Measurements from ENCODE around the gene ZDHHC1. TPM values are rescaled to one million over a fixed set of nuclear protein-coding genes. Genes with fewer than 3 reads are reported as not detected.
A peak's percentile ranks its signal among the peaks of the same experiment; 100 is the strongest.

Gene ZDHHC1, protein sequence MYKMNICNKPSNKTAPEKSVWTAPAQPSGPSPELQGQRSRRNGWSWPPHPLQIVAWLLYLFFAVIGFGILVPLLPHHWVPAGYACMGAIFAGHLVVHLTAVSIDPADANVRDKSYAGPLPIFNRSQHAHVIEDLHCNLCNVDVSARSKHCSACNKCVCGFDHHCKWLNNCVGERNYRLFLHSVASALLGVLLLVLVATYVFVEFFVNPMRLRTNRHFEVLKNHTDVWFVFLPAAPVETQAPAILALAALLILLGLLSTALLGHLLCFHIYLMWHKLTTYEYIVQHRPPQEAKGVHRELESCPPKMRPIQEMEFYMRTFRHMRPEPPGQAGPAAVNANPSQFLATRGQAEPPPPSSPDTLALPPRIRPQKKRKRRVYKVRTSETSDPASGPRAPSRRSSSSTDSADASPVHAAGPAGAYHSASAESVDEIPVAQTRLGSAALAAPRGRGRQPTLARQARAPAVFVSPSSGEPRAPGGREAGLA
- 2.3 TPM for total RNA-seq

DNA sequence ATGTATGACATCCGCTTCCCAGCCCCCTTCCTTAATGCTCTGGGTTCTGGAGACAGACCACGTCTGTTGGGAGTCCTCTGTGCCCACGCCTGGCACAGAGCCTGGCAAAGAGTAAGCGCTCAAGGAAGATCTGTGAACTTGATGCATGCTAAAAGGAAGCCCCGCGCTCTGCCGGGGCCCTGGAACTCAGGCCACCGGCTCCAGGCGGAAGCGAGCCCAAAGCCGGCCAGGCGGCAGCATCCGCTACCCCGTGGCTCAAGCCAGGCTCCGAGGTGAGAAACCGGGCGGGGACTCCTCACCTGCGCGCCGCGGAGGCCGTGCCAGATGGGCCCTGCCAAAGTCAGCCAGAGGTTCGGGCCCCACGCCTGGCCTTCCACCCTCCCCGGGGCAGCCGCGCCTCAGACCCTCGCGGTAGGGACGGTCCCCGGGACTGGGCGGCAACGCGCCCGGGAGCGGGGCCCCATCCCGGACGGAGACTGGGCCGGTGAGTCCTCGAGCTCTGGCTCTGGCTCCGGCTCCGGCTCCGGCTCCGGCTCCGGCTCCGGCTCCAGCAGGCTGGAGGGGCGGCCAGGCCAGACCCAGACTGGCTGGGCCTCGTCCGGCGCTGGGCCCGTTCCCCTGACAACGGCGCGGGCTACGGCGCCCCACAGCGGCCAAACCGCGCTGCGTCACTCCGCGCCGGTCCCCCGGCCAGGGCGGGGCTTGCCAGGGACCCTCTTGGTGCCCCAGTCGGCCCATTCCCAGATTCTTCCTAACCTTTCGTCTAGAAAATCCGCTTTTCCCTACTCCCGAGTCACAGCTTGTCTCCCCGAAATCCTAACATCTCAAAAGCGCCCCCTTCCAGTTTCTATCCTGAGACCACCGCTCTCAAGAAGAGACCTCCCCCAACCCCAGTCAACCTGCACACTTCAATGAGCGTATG is at the start of gene ZDHHC1:
ZDHHC1 (minus strand) TSS at position 606 of the 922 bp plus-strand sequence. CDS start 8,702 bp downstream, outside the sequence.
- DNase-seq, result peak; percentile 25

DNA sequence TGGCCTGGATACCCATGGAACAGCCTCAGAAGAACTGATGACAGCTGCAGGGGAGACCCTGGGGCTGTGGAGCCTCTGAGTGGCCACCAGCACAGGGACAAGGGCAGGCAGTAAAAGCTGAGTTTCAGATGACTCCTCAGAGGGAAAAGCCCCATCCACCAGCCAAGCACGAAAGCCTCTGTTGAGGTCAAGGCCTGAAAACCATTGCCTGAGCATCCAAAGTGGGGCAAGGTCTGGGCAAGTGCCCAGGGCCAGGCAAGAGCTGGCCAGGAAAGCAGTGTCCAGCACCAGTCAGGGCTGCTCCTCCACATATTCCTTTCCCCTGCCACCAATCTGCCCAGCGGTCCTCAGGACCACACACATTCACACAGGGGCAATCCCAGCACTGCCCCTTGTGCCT is 48.3 kb upstream of the ZDHHC1 start:
- no peak for DNase-seq

- no peak for DNase-seq
Observed at GRCh38 chr16:67463691-67464090, 47.4 kb upstream of the ZDHHC1 start.

DNA sequence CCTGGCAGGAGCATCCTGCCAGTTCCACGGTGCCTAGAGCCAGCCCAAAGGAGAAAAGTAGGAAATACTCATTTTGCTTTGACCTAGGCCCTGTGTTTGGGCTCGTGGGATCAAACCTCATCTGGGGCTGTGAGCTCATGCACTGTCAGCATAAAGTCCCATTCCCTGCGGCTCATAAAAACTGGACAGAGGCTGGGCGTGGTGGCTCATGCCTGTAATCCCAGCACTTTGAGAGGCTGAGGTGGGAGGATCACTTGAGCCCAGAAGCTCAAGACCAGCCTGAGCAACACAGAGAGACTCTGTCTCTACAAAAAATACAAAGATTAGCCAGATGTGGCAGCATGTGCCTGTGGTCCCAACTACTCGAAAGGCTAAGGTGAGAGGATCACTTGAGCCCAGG is 46.8 kb upstream of the ZDHHC1 start:
- no peak for DNase-seq

GRCh38 chr16:67462279-67462655 is 46.0 kb upstream of the ZDHHC1 start:
- DNase-seq, result no peak

DNA sequence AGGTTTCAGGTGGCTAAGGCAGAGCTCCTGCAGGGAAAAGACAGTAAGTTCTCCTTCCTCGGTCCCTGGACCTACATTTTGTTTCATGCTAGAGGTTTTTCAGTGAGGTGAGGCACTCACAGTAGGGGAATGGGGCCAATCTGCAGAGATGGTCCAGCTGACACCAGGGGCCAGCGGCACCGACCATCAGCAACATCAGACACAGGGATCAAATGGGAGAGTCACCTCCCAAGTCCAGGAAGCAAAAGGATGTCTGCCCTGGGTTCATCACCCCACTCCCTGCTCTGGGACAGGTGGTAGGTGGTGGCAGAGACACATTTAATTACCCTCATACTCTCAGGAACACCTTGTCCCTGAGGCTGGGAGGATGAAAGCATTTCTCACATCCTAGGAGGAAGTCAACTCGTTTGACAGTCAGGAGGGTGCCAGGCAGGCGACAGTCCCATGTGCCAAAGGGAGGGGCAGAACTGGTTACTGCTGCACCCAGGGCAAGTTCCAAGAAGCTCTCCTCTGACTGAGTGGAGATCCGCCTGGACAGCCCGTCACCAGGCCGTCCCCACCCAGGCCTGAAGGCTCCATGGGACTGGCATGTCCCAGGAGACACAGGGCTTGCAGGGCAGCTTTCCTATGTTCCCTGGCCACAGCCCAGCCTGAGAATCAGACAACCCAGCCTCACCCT is 45.5 kb upstream of the ZDHHC1 start:
- DNase-seq, result no peak

GRCh38 chr16:67460961-67461360 is 44.7 kb upstream of the ZDHHC1 start:
- no peak for DNase-seq

- no peak for DNase-seq
Observed at GRCh38 chr16:67460168-67460567, 43.9 kb upstream of the ZDHHC1 start.

GRCh38 chr16:67459861-67460150 is 43.5 kb upstream of the ZDHHC1 start:
- DNase-seq, result no peak

- no peak for DNase-seq
Observed at GRCh38 chr16:67459066-67459860, 43.0 kb upstream of the ZDHHC1 start.

DNA sequence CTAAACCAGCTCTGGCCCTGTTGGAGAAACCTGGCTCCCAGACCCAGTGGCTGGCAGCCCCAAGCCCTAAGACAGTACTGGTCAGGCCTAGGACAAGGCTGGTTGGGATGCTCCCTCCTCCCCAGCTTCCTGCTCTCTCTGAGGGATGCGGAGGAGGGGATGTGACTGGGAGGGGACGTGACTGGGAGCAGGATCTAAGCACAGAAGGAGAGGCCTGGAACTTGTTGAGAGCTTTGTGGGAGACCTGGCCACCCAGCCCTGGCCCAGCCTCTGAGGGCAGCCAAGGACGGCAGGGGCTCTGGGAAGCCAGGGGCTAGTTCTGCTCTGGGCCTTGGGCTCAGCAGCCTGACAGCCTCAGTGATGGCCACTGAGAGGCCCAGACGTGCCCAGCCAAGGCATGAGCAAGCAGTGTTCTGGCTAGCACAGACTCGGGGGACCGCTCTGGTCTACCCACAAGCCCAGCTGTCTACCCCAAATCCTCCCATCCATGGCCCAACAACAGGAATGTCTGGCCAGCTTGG is 41.9 kb upstream of the ZDHHC1 start:
- DNase-seq, result no peak

- DNase-seq, result no peak
Observed at GRCh38 chr16:67457611-67458010, 41.3 kb upstream of the ZDHHC1 start.

DNA sequence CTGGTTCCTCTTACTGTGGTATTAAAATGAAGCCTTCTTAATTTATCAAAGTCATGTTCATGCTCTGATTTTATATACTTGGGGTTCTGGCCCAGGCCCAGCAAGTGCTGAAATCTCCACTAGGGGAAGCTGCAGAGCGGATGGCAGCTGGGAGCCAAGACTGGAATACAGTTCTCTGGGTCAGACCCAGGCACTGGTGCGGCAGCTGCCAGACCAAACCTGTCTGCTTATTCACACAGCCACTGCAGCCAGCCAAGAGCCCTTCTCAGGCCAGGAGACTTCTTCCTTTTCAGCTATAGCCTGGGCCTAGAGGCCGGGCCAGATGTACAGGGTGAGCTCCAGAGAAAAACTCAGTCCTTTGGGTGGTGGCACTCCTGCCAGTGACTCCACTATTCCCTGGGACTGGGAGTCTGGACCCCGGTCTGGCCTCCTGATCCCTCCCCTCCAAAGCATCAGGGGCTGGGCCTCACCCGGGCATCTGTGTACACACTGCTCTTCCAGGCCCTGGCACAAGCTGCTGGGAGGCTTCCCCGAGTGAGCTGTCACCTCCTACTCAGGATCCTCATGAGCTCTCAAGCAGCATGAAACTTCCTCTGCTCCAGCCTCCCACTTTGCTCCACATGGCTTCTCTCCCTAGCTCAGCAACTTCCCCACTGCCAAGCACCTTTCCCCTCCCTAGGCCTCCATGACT is 40.3 kb upstream of the ZDHHC1 start:
- DNase-seq, result no peak

DNA sequence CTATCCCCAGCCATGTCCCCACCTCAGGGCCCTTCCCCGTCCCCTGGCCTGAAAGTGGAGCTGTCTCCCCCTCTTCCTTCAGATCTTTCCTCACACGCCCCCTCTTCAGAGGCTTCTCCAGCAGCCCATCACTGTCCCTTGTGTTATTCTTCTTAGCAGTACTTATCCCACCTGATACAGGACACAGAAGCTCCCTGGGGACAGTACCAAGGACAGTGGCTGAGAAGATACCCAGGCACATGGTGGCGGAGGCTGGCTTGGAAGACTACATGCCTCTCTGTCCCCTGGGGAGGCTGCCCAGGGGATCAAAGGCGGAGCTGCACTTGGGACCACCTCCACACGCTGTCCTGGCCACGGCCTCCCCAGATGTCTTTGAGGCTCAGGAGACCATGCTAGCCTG is 38.6 kb upstream of the ZDHHC1 start:
- DNase-seq, result no peak

DNA sequence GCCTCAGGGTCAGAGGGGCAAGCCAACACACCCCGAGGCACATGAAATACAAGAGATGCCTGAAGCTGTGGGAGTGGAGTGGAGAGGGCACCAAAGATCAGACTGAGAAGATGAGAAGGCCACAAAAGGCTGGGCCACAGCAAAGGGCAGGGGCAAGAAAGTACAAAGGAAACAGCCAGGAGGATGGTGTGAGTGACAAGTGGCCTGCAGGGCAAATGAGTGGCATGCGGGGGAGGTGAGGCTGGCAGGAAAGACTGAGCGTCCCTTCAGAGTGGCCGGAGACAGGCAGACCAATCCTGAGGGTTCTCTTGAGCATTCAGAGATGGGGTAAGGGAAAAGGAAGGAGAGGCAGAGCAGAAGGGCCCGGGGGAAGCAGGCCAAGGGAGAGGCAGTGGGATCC is 37.8 kb upstream of the ZDHHC1 start:
- DNase-seq, result no peak

DNA sequence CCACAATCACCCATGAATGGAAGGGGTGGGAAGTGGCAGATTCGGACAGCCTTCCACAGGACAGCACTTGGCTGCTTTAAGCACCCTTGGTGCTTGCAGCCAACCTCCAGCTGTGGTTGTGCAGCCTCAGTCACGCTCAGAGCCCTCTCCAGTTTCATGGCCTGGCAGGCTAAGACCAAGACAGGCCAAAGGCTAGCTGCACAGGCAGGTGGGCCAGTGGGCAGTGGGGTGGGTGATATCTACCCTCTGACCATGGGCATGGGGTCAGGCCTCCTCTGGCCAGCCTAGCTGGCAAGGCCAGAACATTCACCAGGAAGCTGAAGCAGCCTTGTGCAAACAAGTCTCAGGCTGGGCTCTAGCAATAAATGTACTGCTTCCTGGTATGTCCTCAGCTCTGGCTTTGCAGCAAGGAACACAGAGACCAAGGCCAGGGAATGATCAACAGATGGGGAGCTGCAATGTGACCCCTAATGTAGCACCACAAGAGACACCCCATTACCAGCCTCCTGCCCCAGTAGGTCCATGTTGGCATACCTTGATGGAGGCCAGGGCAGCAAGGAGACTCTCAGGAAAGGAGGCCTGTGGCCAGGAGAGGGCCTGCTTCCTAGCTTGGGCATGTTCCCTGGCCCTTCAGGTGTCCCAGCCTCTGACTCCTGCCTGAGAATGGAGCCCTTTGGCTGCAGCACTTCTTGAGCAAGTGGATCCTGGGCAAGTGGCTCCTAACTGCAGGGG is 35.6 kb upstream of the ZDHHC1 start:
- DNase-seq, result no peak

- no peak for DNase-seq
Observed at GRCh38 chr16:67451061-67451703, 34.9 kb upstream of the ZDHHC1 start.

- no peak for DNase-seq
Observed at GRCh38 chr16:67449739-67450138, 33.5 kb upstream of the ZDHHC1 start.

- no peak for DNase-seq
Observed at GRCh38 chr16:67449336-67449735, 33.1 kb upstream of the ZDHHC1 start.

DNA sequence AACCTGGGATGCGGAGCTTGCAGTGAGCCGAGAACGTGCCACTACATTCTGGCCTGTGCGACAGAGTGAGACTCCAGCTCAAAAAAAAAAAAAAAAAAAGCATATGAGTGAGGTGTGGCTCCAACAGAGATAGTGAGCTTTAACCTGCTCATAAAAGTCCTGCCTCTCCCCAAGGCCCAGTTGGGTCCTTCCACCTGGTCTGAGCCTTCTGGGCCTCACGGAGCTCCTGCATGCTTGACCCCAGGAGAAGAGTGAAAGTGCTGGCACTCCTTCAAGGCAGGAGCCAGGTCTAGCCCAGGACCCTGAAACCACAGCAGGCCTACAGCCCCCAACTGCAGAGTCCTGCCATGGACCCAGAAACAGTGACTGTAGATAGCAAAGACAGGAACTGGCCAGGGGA is 32.3 kb upstream of the ZDHHC1 start:
- no peak for DNase-seq

Measured in occipital lobe (tissue), 2 donors.